GM21528 (cell line): ENCODE measurements around the gene ARSD.
"Not testable (repeated sequence)": the region's sequence is repeated elsewhere in the genome, so short reads cannot be mapped to it uniquely, and the experiment has no call there.

Experiments used
- ATAC-seq: cut with Tn5 transposase; IDR thresholded peaks from one replicate; pipeline ENCODE4 v1.9.1; 2021; ENCODE audit warnings: mild to moderate bottlenecking, moderate library complexity; ENCODE audit not compliant: unreplicated experiment, low FRiP score

ARSD gene

DNA sequence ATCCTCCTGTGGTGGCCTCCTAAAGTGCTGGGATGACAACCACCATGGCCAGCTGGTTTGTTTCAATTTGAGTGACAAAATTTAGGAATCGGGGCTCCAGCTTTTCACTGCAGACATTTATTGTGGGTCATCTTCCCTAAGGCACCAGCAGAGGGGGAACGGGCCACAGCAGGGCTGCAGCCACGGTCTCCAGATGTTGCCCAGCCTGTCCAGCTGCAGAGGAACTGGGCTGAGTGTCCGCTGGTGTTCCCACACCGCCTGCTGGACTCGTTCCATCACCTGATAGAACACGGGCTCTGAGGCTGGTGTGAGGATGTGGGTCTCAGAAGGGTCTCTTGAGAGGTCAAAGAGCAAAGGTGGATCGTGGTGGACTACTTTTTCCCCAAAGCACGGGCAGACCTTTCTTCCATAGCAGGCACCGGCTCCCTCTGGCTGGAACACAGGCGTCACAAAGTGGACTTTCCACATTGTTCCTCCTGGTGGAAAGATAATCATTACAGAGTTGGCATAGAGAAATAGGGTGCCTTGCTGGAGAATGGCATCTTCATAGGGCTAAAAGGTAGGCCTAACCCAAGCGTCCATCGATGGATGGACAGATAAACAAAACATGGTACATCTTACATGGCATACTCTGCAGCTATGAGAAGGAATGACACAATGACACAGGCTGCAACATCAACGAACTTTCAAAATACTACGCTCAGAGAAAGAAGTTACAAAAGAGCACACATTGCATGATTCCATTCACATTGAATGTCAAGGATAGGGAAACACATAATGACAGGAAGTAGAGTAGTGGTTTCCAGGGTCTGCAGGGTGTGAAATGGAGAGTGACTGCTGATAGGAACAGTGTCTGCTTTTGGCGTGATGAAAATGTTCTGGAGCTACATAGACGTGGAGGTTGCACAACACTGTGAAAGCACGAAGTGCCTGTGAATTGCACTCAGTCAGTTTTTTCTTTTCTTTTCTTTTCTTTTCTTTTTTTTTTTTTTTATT lies 5.9 kb upstream of the ARSD start:
- ATAC-seq: no peak

DNA sequence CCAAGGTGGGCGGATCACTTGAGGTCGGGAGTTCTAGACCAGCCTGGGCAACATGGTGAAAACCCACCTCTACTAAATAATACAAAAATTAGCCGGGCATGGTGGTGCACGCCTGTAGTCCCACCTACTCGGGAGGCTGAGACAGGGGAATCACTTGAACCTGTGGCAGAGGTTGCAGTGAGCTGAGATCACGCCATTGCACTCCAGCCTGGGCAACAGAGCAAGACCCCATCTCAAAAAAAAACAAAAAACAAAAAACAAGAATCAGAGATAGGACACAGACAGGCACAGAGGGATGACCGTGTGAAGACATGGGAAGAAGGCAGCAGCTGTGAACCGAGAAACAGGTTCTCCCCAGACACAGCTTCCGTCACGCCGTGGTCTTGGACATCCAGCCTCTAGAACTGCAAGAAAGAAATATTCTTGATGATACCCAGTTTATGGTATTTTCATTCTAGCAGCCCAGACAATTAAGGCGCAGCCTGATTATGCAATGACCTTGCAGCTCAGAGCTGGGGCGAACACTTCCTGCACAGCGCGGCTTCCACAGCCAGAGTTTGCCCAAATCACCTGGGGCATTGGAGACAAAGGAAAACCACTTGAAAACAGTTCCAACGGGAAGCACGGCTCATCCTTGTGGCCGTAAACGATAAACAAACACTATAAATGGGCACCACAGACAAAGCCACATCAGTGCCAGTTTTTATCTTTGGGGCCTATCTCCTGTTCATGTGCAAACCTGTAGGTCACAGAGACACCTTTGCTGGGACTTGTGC lies 4.2 kb upstream of the ARSD start:
- ATAC-seq: no peak

DNA sequence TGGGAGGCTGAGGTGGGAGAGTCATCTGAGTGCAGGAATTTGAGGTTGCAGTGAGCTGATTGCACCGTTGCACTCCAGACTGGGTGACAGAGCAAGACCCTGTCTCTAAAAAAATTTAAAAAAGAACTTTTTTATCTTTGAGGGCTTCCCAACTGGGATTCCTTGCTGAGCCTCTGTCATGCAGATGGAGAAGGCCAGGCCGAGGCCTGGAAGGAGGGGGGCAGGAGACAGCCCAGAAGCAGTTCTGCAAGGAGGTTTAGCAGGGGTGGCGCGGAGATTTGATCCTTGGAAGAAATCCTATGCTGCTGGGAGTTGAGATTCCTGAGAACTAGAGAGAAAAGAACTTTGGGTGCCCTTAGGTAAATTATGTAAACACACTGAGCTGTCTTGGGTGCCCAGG lies 2.5 kb upstream of the ARSD start:
- no peak for ATAC-seq

DNA sequence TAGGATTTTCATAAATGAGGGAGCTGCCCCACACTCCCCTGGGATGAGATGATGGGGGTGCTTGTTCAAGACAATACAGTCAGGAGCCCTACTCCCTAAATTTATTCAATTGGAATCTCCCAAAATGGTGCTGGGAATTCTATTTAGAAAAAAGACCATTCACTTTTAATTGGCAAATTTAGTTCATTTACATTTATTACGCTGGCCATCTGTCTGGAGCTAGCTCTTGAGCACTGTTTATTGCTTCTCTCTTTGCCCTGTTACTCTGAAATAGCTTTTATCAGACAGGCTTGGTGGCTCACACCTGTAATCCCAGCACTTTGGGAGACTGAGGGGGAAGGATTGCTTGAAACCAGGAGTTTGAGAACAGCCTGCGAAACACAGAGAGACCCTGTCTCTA lies 2.0 kb upstream of the ARSD start:
- no peak for ATAC-seq

DNA sequence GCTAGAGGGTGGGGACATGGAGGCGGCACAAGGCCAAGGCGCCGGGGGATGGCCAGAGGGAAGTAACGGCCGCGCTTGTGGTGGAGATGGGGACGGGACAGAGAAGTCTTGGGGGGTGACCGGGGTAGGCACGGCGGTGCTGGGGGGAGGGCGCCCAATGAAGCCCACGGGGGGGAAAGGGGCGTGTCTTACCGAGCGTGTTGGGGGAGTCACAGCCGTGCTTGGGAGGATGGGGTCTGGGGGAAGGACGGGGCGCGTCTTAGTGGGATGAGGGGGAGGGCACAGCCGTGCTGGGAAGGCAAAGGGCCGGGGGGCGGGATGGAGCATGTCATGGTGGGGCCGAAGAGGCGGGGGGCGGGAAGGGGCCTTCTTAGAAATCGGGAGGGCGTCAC lies 952 bp downstream of the ARSD start:
- no peak for ATAC-seq

DNA sequence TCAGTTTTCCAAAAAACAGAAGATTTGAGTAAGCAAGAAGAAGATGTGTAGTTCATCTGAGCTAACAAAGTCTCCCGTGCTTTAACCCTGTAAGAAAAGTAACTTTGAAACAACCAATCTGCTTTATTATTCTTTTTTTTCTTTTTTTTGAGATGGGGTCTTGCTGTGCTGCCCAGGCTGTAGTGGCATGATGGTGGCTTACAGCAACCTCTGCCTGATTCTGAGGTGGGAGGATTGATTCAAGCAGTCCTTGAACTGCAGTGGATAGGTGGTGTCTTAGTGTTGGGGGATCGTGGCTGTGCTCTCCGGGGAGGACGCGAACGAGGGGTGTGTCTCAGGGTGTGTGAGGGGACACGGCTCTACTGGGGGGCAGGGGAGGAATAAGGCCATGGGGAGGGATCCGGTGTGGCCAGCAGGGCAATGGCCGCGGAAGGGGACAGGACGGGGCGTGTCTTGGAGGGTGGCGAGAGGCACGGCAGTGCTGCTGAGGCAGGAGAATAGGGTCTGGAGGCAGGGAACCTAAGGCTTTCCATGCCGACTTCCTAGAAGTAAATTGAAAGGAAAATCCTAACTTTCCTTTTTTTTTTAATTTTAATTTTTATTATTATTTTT lies 2.4 kb downstream of the ARSD start:
- no peak for ATAC-seq

DNA sequence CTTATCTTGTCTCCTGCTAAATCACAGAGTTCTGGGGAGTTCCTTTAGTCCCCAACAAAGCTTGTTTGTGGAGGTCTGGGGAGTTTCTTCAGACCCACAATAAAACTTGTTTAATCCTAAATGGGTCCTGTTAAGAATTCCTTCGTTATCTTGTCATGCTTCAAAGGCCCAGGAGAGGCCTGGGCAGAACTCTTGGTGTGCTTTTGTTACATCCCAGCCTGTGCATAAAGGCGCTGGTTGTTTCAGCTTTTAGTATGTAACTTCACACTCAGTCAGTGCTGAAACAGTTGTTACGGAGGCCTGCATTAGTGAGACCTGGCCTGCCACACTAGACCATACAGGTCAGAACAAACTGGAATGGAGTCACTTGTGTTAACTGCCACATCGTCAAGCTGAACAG lies 2.9 kb downstream of the ARSD start:
- not testable (repeated sequence) for ATAC-seq

DNA sequence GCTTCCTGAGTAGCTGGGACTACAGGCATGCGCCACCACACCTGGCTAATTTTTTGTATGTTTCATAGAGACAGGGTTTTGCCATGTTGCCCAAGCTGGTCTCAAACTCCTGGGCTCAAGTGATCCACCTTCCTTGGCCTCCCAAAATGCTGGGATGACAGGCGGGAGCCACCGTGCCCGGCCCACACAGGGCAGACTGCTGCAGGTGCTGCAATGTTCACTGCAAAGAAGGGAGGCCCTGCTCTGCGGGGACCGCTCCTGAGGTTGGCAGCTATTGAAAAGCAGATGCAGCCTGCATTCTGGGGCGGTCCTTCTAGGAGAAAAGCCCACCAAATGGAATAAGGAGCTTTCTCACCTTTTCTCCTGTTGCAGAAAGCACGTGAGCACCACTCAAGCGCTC lies 5.0 kb downstream of the ARSD start:
- ATAC-seq: no peak

DNA sequence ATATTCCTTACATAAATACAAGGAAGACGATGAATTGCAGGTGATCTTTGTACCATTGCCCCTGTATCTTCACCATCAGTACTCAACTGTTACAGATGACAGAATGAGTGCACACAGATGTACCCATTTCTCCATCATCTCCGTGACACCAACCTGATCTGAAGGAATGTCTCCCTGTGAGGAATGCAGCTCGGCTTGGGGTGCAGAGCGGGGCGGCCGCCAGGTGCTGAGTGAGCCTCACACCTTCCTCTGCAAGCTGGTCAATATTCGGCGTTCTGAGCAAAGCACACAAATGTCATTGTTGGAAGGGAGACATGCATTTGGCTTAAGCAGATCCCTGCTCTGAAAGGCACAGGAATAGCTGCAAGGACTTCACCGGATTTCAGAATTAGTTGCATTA lies 7.4 kb downstream of the ARSD start:
- no peak for ATAC-seq

DNA sequence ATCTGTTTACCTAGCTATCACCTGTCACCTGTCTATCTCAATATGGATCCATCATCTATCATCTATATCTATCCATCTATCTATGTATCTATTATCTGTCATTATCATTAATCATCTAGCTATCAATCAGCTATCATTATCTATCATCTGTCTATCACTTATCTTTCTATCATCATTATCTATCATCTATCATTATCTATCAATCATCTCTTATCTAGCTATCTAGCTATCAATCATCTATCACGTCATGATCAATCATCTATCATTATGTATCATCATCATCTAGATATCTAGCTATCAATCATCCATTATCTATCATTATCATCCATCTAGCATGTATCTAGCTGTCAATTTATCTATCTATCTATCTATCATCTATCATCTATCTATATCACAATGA lies 7.9 kb downstream of the ARSD start:
- ATAC-seq: no peak

DNA sequence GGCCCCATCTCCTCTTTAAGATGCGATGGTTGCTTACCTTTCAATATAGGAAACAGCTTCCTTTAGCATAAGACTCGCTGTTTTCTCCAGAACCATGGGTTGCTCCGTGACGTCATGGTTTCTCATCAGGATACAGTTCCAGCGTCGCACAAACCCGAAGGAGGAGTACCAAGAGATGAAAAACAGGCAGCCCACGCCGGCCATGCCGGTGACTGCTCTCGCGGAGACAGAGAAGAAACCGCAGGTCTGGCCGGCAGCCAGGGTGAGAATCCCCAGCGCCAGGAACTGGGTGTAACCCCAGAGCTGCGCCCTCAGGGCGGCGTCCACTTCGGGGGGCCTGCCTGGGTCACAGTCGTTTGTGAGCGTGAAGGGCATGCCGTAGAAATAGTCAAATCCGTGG lies 11.4 kb downstream of the ARSD start:
- no peak for ATAC-seq

DNA sequence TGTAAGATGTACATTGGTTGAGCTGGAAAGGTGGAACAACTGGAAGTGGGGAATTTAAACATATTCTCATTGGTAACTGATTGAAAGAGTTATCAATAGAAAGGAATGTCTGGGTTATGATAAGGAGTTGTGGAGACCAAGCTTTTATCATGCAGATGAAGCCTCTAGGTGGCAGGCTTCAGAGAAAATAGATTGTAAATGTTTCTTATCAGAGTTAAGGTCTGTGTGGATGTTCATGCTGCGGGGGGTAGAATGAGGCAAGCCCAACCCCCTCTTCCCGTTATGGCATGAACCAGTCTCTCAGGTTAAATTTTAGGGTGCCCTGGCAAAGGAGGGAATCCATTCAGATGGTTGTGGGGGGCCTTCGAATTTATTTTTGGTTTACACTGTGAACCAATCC lies 16.0 kb downstream of the ARSD start:
- no peak for ATAC-seq

DNA sequence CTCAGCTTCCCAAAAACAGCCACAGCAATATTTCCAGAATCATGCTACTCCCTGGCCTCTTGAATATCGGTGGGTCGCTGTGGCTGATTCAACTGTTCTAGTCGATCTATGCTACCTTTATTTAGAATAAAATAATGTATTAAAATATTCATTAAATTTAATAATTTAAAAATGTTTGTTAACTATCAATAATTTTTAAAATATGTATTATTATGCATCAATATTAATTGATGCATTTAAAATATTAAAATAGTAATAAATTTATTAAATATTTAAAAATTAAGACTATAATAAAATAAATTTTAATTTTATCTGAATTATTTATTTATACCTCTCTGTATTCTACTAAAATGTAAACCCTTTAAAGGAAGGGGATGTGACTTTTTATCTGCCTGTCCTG lies 19.0 kb downstream of the ARSD start:
- no peak for ATAC-seq

DNA sequence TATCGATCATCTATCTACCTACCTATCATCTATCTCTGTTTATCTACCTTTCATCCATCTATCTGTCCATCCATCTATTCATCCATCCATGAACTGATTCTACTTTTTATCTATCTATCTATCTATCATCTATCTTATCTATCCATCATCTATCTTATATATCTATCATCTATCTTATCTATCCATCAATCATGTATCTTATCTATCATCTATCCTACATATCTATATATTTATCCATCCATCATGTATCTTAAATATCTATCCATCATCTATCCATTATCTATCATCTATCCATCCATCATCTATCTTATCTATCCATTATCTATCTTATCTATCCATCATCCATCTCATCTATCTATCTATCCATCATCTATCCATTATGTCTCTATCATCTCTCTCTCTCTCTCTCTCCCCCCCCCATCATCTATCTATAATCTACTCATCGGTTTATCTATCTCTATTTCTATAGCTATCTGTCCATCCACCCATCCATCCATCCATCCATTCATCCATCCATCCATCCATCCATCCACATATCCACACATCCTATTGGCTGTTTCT lies 20.9 kb downstream of the ARSD start:
- ATAC-seq: no peak

DNA sequence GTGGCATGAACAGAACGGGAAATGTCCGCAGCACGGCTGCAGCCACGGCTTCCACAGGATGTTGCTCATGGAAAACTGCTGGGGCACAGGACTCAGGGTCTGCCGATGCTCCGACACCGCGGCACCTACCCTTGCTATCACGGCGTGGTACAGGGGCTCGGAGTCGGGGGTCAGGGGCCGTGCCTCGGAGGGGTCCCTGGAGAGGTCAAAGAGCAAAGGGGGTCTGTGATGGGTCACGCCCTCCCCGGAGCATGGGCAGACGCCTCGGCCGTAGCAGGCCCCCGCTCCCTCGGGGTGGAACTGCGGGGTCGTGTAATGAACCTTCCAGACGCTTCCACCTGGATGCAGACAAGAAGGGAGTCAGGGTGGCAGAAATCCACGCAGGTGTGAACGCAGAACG lies 21.8 kb downstream of the ARSD start:
- no peak for ATAC-seq

DNA sequence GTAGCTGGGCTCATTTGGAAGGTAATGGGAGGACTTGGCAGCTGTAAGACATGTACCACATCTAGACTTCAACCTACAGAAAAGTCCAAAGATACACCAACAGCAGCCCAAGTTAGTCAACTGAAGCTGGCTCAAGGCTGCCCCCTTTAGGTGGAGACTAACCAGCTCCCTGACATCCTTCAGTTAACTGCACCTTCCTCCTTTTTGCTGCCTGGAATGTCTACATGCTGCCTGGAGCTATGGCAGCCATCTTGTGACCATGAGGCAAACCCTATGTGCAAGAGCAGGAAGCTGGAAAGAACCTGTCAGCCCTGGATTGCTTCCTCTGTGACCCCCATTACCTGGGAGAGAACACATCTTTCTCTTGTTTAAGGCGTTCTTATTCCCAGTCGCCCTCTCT lies 25.8 kb downstream of the ARSD start:
- ATAC-seq: no peak

DNA sequence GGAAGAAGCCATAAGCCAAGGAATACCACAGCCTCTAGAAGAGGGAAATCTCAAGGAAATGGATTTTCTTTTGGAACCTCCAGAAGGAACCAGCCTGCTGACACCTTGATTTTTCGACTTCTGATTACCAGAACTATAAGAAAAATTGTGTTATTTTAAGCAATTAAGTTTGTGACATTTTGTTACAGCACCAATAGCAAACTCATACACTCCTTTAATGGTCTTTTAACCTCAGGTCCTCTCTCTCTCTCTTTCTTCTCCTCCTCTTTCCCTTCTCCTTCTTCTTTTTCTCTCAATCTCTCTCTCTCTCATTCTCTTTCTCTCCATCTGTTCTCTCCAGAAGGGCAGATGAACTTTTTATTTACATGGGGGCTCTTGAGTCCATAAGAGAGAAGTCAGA lies 26.3 kb downstream of the ARSD start:
- ATAC-seq: no peak

DNA sequence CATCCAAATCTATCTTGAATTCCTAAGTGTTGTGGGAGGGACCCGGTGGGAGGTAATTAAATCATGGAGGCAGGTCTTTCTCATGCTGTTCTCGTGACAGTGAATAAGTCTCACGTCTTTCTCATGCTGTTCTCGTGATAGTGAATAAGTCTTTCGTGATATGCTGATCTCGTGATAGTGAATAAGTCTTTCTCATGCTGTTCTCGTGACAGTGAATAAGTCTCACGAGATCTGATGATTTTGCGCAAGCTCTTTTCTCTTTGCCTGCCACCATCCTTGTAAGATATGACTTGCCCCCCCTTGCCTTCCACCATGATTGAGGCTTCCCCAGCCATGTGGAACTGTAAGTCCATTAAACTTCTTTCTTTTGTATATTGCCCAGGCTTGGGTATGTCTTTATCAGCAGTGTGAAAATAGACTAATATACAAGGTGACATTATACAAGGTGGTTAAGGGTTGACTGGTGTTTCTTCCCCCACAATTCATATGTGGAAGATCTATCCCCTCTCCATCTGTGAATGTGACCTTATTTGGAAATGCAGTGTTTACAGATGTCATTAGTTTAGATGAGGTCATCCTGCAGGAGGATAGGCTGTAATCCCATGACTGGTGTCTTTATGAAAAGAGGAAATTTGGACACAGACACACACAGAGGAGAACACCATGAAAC lies 27.6 kb downstream of the ARSD start:
- ATAC-seq: no peak

DNA sequence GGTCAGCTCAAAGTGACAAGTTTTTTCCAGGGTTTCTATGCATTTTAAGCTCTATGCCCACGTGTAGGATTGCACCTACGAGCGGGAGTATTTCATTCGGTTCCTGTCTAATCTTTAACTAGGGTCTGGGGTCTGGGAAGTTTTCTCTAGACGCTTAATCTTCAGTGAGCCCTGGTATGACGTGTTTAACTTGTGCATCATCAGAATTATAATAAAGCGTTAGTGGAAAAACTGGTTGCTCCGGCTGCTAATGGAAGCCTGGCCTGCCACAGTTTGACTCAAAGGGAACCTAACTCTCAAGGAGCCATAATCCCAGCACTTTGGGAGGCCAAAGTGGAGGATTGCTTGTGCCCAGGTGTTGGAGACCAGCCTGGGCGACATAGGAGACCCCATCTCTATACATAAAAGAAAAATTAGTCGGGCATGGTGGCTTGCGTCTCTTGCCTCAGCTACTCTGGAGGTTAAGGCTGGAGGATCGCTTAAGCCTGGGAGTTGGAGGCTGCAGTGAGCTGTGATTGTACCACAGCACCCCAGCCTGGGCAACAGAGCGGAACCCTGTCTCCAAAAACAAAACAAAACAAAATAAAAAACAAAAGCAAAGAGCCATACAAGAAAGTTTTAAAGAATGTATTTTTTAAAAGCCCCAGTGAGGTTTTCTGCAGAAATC lies 30.2 kb downstream of the ARSD start:
- no peak for ATAC-seq
